HL-60 (cell line): ENCODE data around the gene KRTAP4-6.

Experiments used
- CTCF ChIP-seq: IDR thresholded peaks from one replicate; pipeline ENCODE4 v1.5.1; 2011; ENCODE audit warnings: low read length, control low read depth, inconsistent platforms; ENCODE audit not compliant: insufficient read depth
- GABPA ChIP-seq: IDR thresholded peaks from 2 replicates; pipeline ENCODE4 v1.6.1; 2012; ENCODE audit warnings: low read depth
- POLR2AphosphoS5 ChIP-seq: IDR thresholded peaks from 2 replicates; pipeline ENCODE4 v1.6.1; 2012; ENCODE audit warnings: low read depth
- REST ChIP-seq: IDR thresholded peaks from 2 replicates; pipeline ENCODE4 v1.6.1; 2012; ENCODE audit warnings: low read depth; ENCODE audit not compliant: insufficient replicate concordance

DNA sequence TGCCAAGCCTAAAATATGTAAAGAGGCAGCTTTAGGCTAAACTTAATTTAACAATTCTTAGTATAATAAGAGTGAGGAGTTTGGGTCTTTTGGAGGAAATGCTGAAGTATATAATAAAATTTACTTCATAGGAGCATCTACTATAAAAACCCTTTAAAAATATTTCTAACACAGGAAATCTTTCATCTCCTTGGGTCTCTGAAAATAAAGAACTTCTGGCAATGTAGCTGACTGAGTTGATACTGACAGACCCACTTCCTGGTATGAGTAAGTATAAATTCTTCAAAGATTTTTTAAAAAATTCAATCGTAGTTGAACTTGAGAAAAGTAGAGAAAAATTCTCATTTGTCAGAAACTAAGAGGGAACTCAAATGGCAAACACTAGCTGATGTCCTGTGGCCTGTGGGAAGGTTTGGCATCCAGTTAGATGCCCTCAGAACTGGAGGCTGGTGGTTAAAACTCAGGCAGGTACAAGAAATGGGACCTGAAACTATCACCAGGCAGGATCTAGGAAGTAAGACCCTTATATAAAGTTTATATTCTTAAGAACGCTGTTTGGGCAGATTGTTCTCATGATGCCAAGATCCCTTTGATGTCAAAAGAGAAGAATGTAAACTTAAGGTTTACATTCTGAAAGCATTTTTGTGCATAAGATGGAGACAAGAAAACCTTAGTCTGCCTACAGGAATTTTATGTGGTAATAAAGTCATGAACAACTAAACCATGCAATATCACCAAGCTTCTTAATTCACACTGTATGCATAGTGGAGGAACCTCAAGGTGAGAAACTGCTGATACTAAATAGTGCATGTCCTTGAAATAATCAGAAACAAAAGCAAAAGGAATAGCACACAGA lies 6.2 kb downstream of the KRTAP4-6 start:
- no peak for TF ChIP-seq CTCF
- no peak for TF ChIP-seq POLR2AphosphoS5
- no peak for TF ChIP-seq REST
- no peak for TF ChIP-seq GABPA
